GM18867 (cell line): ENCODE measurements around the gene CES3.

Source experiments
- ATAC-seq: cut with Tn5 transposase; IDR thresholded peaks from one replicate; pipeline ENCODE4 v1.9.1; 2021; ENCODE audit warnings: mild to moderate bottlenecking, moderate library complexity; ENCODE audit not compliant: unreplicated experiment

The CES3 gene

GRCh38 chr16:66961065-66961744 lies at the start of gene CES3:
TSS of gene CES3 (plus strand) at chr16:66961266. CDS start at chr16:66961308, 42 bp downstream.
- peak; percentile 85 for ATAC-seq

DNA sequence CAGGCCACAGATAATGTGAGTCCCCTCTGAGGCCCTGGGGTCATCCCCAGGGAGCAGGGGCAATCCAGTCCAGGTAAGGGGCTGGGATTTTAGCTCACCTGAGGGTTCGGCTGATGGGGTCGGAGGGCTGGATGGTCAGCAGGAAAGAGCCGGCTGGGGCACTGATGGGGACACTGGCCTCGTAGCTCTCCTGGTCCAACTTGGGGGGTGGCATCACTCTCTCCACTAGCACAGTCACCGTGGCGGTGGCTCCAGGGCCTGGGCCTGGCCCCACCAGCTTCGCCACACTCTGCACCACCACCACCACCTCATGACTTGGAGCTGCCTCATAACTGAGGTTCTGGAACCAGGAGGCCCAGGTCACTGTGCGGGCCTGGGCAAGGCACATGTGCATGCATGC lies 49.3 kb upstream of the CES3 start:
- no peak for ATAC-seq

DNA sequence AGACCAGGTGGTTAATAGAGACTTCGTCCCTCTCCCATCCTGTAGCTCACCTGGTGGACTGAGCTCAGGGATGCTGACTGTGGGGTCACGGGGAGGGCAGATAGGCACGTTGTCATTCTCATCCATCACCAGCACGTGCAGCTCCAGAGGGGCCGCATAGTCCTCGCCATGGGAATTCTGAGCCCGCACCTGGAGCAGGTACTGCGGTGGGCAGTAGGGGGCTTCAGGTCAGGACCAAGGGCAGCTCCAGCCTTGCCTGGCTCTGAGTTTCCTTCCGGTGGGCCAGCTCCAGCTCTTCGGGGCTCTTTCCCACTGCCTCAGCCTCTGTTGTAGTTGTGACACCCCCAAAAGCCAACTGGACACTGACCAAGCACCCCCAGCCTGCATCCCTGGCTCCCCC lies 48.0 kb upstream of the CES3 start:
- ATAC-seq: no peak

DNA sequence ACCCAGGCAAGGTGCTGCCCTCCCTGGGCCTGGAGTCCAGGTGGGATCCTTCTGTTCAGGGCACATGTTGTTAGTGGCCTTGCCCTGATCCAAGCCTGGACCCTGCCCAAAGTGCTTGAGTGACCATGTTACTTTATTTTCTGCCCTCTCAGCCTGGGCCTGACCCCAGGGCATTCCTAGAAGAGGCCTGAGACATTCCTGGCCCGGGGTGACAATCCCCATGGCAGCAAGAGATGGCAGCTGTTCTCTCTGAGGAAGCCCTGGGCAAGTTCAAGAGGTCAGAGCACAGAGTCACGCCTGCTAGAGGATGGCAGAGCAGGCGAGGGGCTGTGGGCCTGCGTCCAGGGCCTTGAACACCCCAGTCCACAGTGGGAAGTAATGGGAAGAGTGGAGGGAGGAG lies 47.4 kb upstream of the CES3 start:
- no peak for ATAC-seq

- no peak for ATAC-seq
Observed at GRCh38 chr16:66914541-66914940, 46.5 kb upstream of the CES3 start.

- ATAC-seq: no peak
Observed at GRCh38 chr16:66915041-66915440, 46.0 kb upstream of the CES3 start.

- no peak for ATAC-seq
Observed at GRCh38 chr16:66916518-66916917, 44.5 kb upstream of the CES3 start.

- ATAC-seq: no peak
Observed at GRCh38 chr16:66917741-66918140, 43.3 kb upstream of the CES3 start.

DNA sequence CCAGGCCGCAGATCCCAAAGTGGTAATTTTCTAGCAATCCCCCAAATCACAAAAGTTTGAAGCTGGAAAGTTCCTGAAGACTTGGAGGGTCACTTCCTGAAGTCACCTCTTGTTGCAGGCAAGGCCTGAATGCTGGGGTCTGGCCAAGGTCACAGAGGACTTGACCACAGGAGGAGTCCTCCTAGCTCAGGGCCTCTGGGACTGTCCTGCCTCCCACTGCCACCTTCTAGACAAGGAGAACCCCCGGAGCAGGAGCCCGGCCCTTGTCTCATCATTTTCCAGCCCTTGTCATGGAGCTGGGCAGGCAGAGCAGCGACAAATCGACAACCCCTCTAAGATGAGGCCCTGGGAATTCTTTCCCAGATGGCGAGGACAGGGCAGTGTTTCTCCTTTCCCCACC lies 42.7 kb upstream of the CES3 start:
- ATAC-seq: no peak

DNA sequence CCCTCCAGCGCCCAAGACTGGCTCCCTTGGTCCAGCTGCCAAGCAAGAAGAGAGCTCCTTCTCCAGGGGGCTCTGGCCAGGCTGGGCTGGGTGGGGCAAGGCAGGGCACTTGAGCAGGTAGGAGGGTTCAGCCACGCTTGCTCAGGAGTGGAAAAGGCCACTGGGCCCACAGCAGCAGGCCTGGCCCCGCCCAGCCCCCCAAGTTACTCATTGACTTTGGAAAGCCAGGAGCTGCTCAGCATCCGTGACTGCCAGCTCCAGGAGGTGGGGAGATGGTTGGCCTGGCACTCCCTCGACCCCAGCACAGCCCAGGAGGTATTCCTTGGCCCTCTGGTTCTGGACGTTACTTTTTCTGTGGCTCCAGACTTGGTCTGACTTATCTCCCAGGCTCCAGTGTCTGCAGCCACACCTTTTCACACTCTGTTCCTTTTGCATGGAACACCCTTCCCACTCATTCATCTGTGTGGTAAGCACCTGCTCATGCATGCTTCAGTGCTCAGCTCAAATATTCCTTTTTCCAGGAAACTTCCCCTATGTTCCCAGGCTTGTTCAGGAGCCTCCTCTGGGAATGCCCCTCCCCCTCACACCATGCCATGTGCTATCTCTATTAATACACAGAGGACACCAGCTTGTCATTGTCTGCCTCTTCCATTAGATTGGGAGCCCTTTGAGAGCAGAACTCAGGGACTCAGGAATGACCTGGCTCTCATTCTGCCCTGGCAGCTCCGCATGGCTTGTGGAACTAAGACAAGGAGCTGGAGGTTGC lies 42.1 kb upstream of the CES3 start, which contains the start of gene CDH16:
Gene CDH16 (minus strand): TSS at position 83 of the 766 bp plus-strand sequence. CDS start 820 bp downstream, outside the sequence.
- ATAC-seq: no peak

DNA sequence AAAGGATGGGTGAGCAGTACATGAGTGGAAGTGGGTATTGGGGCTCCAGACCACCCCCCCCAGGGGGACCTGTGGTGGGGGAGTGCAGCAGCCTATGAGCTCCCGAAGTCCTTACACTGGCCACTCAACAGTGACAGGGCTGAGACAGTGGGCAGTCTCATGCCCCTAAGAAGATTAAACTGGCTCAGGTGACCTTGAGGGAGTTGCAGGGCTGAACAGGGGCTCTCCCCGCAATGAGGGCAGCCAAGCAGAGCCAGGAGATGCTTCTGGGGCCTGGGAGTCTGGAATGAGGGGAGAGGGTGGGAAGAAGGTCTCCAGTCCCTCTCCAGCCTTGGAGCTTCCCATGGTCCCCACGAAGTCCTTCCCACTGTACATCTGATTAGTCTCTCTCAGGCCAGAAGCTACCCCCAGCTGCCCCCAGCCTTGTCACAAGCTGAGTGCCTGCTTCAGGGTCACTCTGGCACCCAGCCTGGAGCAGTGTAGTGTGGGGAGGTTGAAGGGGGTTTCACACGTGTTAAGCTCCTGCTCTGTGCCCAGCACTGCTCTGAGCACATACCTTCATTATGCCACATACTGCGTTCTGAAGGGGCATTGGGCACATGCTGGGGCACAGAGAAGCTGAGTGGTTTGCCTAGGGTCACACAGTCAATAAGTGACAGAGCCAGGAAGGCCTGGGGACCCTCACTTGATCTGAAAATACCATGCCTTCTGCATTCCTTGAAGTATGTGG lies 41.3 kb upstream of the CES3 start:
- ATAC-seq: no peak

DNA sequence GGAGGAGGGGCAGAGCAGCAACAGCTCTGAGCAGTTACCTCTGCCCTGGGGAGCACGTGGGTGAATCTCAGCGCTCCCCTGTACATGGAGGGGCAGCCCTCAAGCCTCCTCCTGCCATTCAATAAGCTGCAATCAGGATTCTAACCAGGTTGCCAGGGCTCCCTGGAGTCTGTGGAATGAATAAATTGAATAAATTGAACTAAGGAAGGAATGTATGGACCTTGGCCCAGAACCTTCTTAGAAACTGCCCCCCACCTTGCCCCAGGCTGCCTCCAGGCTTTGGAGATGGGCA lies 40.8 kb upstream of the CES3 start:
- ATAC-seq: no peak

- no peak for ATAC-seq
Observed at GRCh38 chr16:66920924-66921680, 40.0 kb upstream of the CES3 start.

DNA sequence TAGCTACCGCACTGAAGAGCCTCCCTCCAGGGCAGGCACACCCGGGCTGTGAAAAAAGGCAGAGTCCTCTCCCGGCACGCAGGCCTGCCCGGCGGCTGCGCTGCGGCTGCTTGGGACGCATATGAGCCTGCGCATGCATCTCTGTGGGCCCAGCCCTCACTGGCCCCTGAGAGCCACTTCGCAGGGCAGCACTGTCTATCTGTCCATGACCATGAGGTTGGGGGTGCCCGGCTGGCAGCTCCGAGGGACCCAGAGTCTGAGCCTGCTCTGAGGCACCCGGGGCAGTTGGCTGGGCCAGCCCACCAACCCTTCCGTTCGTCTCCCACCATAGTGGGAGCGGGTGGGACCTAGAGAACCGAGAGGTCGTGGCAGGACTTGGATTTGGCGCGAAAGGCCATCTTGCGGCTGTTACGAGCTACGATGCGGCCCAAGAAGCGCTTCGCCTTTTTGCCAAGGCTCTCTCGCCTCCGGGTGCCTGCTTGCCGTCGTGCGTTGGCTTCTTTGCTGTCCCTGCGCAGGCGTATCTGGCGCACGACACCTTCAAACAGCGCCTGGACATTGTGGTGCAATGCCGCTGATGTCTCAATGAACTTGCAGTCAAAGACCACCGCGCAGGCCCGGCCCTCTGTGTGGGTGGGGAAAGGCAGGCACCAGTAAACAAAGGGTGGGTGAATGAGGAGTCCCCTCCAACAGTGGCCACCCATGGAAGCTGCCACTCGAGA lies 39.2 kb upstream of the CES3 start:
- no peak for ATAC-seq

GRCh38 chr16:66923247-66923731 lies 37.8 kb upstream of the CES3 start:
- ATAC-seq: no peak

DNA sequence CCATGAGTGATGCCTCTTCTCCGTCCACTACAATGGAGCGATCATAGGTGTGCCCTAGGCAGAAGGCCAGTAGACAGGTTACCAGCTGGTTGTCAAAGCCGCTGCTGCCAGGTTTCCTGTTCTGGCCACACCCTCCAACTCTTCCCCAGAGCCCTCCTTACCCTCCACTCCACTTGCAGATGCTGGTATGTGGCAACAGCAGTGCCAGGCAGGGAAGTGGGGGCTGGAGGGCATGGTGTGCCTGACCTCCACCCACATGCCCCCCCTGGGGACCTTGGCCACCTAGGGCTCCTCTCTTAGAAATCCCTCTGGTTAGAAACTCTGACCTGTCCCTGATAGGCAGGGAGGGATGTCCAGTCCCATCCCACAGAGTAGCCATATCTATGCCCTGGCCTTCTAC lies 37.2 kb upstream of the CES3 start:
- no peak for ATAC-seq

- ATAC-seq: peak; percentile 44
Observed at GRCh38 chr16:66924527-66925321, 36.3 kb upstream of the CES3 start.

DNA sequence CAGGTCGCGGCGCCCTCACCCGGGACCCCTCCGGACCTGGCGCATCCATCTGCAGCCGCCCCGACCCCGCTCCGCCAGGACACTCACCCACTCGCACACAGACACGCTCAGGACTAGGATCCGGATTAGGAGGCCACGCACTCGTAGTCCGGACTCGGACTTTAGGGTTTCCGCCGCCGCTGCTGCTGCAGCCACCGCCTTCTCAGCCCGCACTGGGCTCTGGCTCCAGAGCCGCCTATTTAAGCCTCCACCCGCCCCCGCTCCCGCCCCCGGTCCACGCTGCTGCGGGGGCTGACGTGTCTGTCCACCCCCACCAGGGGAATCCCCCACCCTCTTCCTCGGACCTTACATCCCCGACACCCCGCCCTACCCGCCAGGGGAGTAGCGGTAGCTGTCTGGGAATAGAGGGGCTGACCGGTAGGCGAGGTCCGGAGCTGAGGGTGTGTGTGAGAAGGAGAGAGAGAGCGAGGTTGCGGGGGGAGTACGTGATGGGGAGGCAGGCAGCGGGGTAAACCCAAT lies 35.7 kb upstream of the CES3 start, which contains the start of gene RRAD:
Gene RRAD (minus strand): TSS at position 214 of the 519 bp plus-strand sequence. CDS start 356 bp downstream, outside the sequence.
- peak; percentile 29 for ATAC-seq
